Fibroblast of lung (primary cell): ENCODE data around the gene FOLR2. TPM values are rescaled to one million over a fixed set of nuclear protein-coding genes. Genes with fewer than 3 reads are reported as not detected.

ENCODE experiments used
- DNase-seq, 2 donors: peaks; one replicate each; pipeline versions ENCODE4 v3.0.0 to v3.0.0-alpha.2; 2010; ENCODE audit warnings: low read depth in 2 of 2
- H2AFZ ChIP-seq: 2 replicates; pipeline ENCODE4 v1.5.1; 2012; ENCODE audit warnings: low read length, control low read depth, inconsistent platforms
- H3K27ac ChIP-seq: 2 replicates; pipeline ENCODE4 v1.5.1; 2011; ENCODE audit warnings: low read length, control low read depth; ENCODE audit not compliant: insufficient read depth
- H3K27me3 ChIP-seq: 2 replicates; pipeline ENCODE4 v1.5.1; 2011; ENCODE audit warnings: mild to moderate bottlenecking, low read length; ENCODE audit not compliant: control insufficient read depth, insufficient read depth
- H3K36me3 ChIP-seq: 2 replicates; pipeline ENCODE4 v1.5.1; 2011; ENCODE audit warnings: low read length; ENCODE audit not compliant: control insufficient read depth, insufficient read depth
- H3K4me1 ChIP-seq: 2 replicates; pipeline ENCODE4 v1.5.1; 2011; ENCODE audit warnings: low read length; ENCODE audit not compliant: control insufficient read depth, insufficient read depth; ENCODE audit errors: extremely low read depth
- H3K4me2 ChIP-seq: 2 replicates; pipeline ENCODE4 v1.5.1; 2011; ENCODE audit warnings: low read length, control low read depth; ENCODE audit not compliant: insufficient read depth; ENCODE audit errors: extremely low read depth
- H3K4me3 ChIP-seq, 4 experiments: fragments of 200-600 bp in 1 of 4; sonication (generic) in 1 of 4; replicated peaks in 1 of 4; 2 replicates each; pipeline ENCODE4 v1.5.1; 2011 to 2016; ENCODE audit warnings: low read length in 4 of 4, low read depth in 3 of 4, mild to moderate bottlenecking in 3 of 4, control low read depth in 2 of 4, inconsistent platforms in 1 of 4, mixed read lengths in 1 of 4; ENCODE audit not compliant: insufficient read depth in 1 of 4; ENCODE audit errors: control extremely low read depth in 1 of 4
- H3K79me2 ChIP-seq: 2 replicates; pipeline ENCODE4 v1.5.1; 2012; ENCODE audit warnings: mild to moderate bottlenecking, low read length, inconsistent platforms; ENCODE audit not compliant: control insufficient read depth, insufficient read depth
- H3K9ac ChIP-seq: 2 replicates; pipeline ENCODE4 v1.5.1; 2011; ENCODE audit warnings: mild to moderate bottlenecking, low read length, control low read depth; ENCODE audit not compliant: insufficient read depth
- H3K9me3 ChIP-seq: 2 replicates; pipeline ENCODE4 v1.5.1; 2012; ENCODE audit warnings: low read depth, low read length; ENCODE audit not compliant: control insufficient read depth, insufficient read depth
- H4K20me1 ChIP-seq: 2 replicates; pipeline ENCODE4 v1.5.1; 2011; ENCODE audit warnings: low read length; ENCODE audit not compliant: control insufficient read depth, insufficient read depth; ENCODE audit errors: extremely low read depth
- CTCF ChIP-seq, 2 donors: IDR thresholded peaks in 1 of 2; conservative IDR thresholded peaks in 1 of 2; 1 replicate in 1 of 2; 2 replicates in 1 of 2; pipeline ENCODE4 v1.5.1; 2011 to 2012; ENCODE audit warnings: low read length in 2 of 2, control low read depth in 1 of 2, inconsistent platforms in 1 of 2, low read depth in 1 of 2, mild to moderate bottlenecking in 1 of 2
- EZH2 ChIP-seq: IDR thresholded peaks from 2 replicates; pipeline ENCODE4 v1.5.1; 2012; ENCODE audit warnings: low read length, control low read depth, mild to moderate bottlenecking; ENCODE audit errors: missing control alignments
- polyA plus RNA-seq, 2 donors: library from polyadenylated mRNA; depleted of rRNA in 1 of 2; stranded (reverse) in 1 of 2; unstranded in 1 of 2; fragments of >200 nt; gene quantifications; 2 replicates each; pipeline ENCODE4 v1.2.1, GENCODE V29; 2011 to 2012; ENCODE audit warnings: missing spikeins in 1 of 2
- total RNA-seq: library from RNA; depleted of rRNA; stranded (reverse); fragments of >200 nt; gene quantifications from 2 replicates; pipeline ENCODE4 v1.2.1, GENCODE V29; 2014

The FOLR2 gene
- total and polyA plus RNA-seq, 2 donors (not counting 1 experiment from before 2014, with no cell fraction given), result not detected

GRCh38 chr11:72249961-72250360, 33.4 kb downstream of the FOLR2 start:
- H3K79me2 ChIP-seq, result no peaks in the 10 kb centered on the region
- H3K27me3 ChIP-seq, result peaks cover 58% of the 10 kb centered on the region
- H2AFZ ChIP-seq, result no peak overlapping the region
- H3K4me2 ChIP-seq, result no peak overlapping the region
- no peaks in the 10 kb centered on the region for H4K20me1 ChIP-seq
- H3K9ac ChIP-seq, result no peak overlapping the region
- DNase-seq, result no peak
- H3K36me3 ChIP-seq, result no peaks in the 10 kb centered on the region
- no peak overlapping the region for H3K27ac ChIP-seq
- no peaks in the 10 kb centered on the region for H3K9me3 ChIP-seq
- TF ChIP-seq EZH2, result no peak
- TF ChIP-seq CTCF (conservative IDR thresholded peaks at IDR 0.05 in 1 of 2, IDR thresholded peaks at IDR 0.05 in 1 of 2; ENCODE audit: low read depth in 1 of 2, low read length in 2 of 2), result no peak
- H3K4me3 ChIP-seq, result no peak overlapping the region
- no peaks in the 10 kb centered on the region for H3K4me1 ChIP-seq

- no peaks in the 10 kb centered on the region for H3K79me2 ChIP-seq
- no peaks in the 10 kb centered on the region for H4K20me1 ChIP-seq
- no peak overlapping the region for H3K4me2 ChIP-seq
- TF ChIP-seq EZH2, result no peak
- no peak for TF ChIP-seq CTCF (conservative IDR thresholded peaks at IDR 0.05 in 1 of 2, IDR thresholded peaks at IDR 0.05 in 1 of 2; ENCODE audit: low read depth in 1 of 2, low read length in 2 of 2)
- DNase-seq, result no peak
- no peak overlapping the region for H3K4me3 ChIP-seq
- H3K27me3 ChIP-seq, result peaks cover 55% of the 10 kb centered on the region
- H3K4me1 ChIP-seq, result no peaks in the 10 kb centered on the region
- H2AFZ ChIP-seq, result no peak overlapping the region
- no peak overlapping the region for H3K9ac ChIP-seq
- H3K9me3 ChIP-seq, result no peaks in the 10 kb centered on the region
- H3K36me3 ChIP-seq, result no peaks in the 10 kb centered on the region
- no peak overlapping the region for H3K27ac ChIP-seq
These were observed 34.3 kb downstream of the FOLR2 start for GRCh38 chr11:72250661-72251464.

GRCh38 chr11:72251614-72252013, 35.0 kb downstream of the FOLR2 start:
- TF ChIP-seq CTCF (conservative IDR thresholded peaks at IDR 0.05 in 1 of 2, IDR thresholded peaks at IDR 0.05 in 1 of 2; ENCODE audit: low read depth in 1 of 2, low read length in 2 of 2), result no peak
- no peak for TF ChIP-seq EZH2
- no peak for DNase-seq
- H3K79me2 ChIP-seq, result no peaks in the 10 kb centered on the region
- no peak overlapping the region for H3K4me3 ChIP-seq
- no peak overlapping the region for H3K27ac ChIP-seq
- no peaks in the 10 kb centered on the region for H3K9me3 ChIP-seq
- no peaks in the 10 kb centered on the region for H4K20me1 ChIP-seq
- no peak overlapping the region for H3K9ac ChIP-seq
- H3K4me2 ChIP-seq, result no peak overlapping the region
- peaks cover 53% of the 10 kb centered on the region for H3K27me3 ChIP-seq
- no peak overlapping the region for H2AFZ ChIP-seq
- H3K4me1 ChIP-seq, result no peaks in the 10 kb centered on the region
- no peaks in the 10 kb centered on the region for H3K36me3 ChIP-seq
